ENCODE results near the gene PGGHG. TPM values are rescaled to one million over a fixed set of nuclear protein-coding genes. Genes with fewer than 3 reads are reported as not detected.

Gene PGGHG
- total RNA-seq, 1 donor from 2014 or later, result 14.4 TPM

- no peak for TF ChIP-seq CTCF (IDR thresholded peaks at IDR 0.05; ENCODE audit: partially characterized antibody, unreplicated experiment)
- H3K27ac Mint-ChIP-seq (ENCODE audit: unreplicated experiment), result no peak overlapping the region
- H3K9me3 Mint-ChIP-seq (ENCODE audit: unreplicated experiment), result peaks cover 9% of the 10 kb centered on the region
- H3K27me3 Mint-ChIP-seq (ENCODE audit: unreplicated experiment), result peaks cover 6% of the 10 kb centered on the region
- peaks cover 8% of the 10 kb centered on the region for H3K36me3 Mint-ChIP-seq (ENCODE audit: unreplicated experiment)
- no peak overlapping the region for H3K4me3 Mint-ChIP-seq (ENCODE audit: unreplicated experiment)
- H3K4me1 Mint-ChIP-seq (ENCODE audit: low read depth, unreplicated experiment), result peaks cover 27% of the 10 kb centered on the region
- no peak for DNase-seq
Measured at GRCh38 chr11:253160-253885, 35.6 kb upstream of the PGGHG start.

- Mint-ChIP-seq H3K4me3 (ENCODE audit: unreplicated experiment) (no peak overlapping the region), H3K4me1 (ENCODE audit: low read depth, unreplicated experiment) (peaks cover 27% of the 10 kb centered on the region), H3K27ac (ENCODE audit: unreplicated experiment) (no peak overlapping the region), H3K9me3 (ENCODE audit: unreplicated experiment) (peaks cover 10% of the 10 kb centered on the region), H3K36me3 (ENCODE audit: unreplicated experiment) (peaks cover 8% of the 10 kb centered on the region), H3K27me3 (ENCODE audit: unreplicated experiment) (peaks cover 6% of the 10 kb centered on the region)
- DNase-seq, result no peak
- TF ChIP-seq CTCF (IDR thresholded peaks at IDR 0.05; ENCODE audit: partially characterized antibody, unreplicated experiment), result no peak
Measured at GRCh38 chr11:253886-254270, 35.0 kb upstream of the PGGHG start.

GRCh38 chr11:255176-255575 is 33.8 kb upstream of the PGGHG start:
- no peak for TF ChIP-seq CTCF (IDR thresholded peaks at IDR 0.05; ENCODE audit: partially characterized antibody, unreplicated experiment)
- H3K4me3 Mint-ChIP-seq (ENCODE audit: unreplicated experiment), result no peak overlapping the region
- H3K36me3 Mint-ChIP-seq (ENCODE audit: unreplicated experiment), result peaks cover 8% of the 10 kb centered on the region
- no peak overlapping the region for H3K27ac Mint-ChIP-seq (ENCODE audit: unreplicated experiment)
- peaks cover 6% of the 10 kb centered on the region for H3K27me3 Mint-ChIP-seq (ENCODE audit: unreplicated experiment)
- no peak for DNase-seq
- H3K4me1 Mint-ChIP-seq (ENCODE audit: low read depth, unreplicated experiment), result peaks cover 27% of the 10 kb centered on the region
- H3K9me3 Mint-ChIP-seq (ENCODE audit: unreplicated experiment), result peaks cover 12% of the 10 kb centered on the region

- peaks cover 8% of the 10 kb centered on the region for H3K36me3 Mint-ChIP-seq (ENCODE audit: unreplicated experiment)
- H3K27me3 Mint-ChIP-seq (ENCODE audit: unreplicated experiment), result peaks cover 6% of the 10 kb centered on the region
- H3K4me3 Mint-ChIP-seq (ENCODE audit: unreplicated experiment), result no peak overlapping the region
- H3K9me3 Mint-ChIP-seq (ENCODE audit: unreplicated experiment), result peaks cover 12% of the 10 kb centered on the region
- H3K4me1 Mint-ChIP-seq (ENCODE audit: low read depth, unreplicated experiment), result peaks cover 27% of the 10 kb centered on the region
- TF ChIP-seq CTCF (IDR thresholded peaks at IDR 0.05; ENCODE audit: partially characterized antibody, unreplicated experiment), result no peak
- no peak for DNase-seq
- no peak overlapping the region for H3K27ac Mint-ChIP-seq (ENCODE audit: unreplicated experiment)
Measured at GRCh38 chr11:255816-256215, 33.1 kb upstream of the PGGHG start.

- TF ChIP-seq CTCF (IDR thresholded peaks at IDR 0.05; ENCODE audit: partially characterized antibody, unreplicated experiment), result no peak
Measured at GRCh38 chr11:256952-257737, 31.8 kb upstream of the PGGHG start.

More at GRCh38 chr11:256952-257737, 31.8 kb upstream of the PGGHG start:
- H3K36me3 Mint-ChIP-seq (ENCODE audit: unreplicated experiment), result peaks cover 10% of the 10 kb centered on the region
- no peak for DNase-seq
- peaks cover 15% of the 10 kb centered on the region for H3K4me1 Mint-ChIP-seq (ENCODE audit: low read depth, unreplicated experiment)
- no peak overlapping the region for H3K4me3 Mint-ChIP-seq (ENCODE audit: unreplicated experiment)
- peaks cover 7% of the 10 kb centered on the region for H3K9me3 Mint-ChIP-seq (ENCODE audit: unreplicated experiment)
- no peak overlapping the region for H3K27ac Mint-ChIP-seq (ENCODE audit: unreplicated experiment)
- H3K27me3 Mint-ChIP-seq (ENCODE audit: unreplicated experiment), result peaks cover 3% of the 10 kb centered on the region
